ENCODE results near the gene ZDHHC12.
A peak's percentile ranks its signal among the peaks of the same experiment; 100 is the strongest.
"Not testable (repeated sequence)": the region's sequence is repeated elsewhere in the genome, so short reads cannot be mapped to it uniquely, and the experiment has no call there.

Gene ZDHHC12

GRCh38 chr9:128712451-128713410 is 11.2 kb downstream of the ZDHHC12 start:
- DNase-seq (ENCODE audit: insufficient read length, low spot score), result no peak

GRCh38 chr9:128707446-128707845 is 16.5 kb downstream of the ZDHHC12 start:
- DNase-seq (ENCODE audit: insufficient read length, low spot score), result no peak
- FAIRE-seq, result no peak

More at GRCh38 chr9:128712451-128713410, 11.2 kb downstream of the ZDHHC12 start:
- no peak for FAIRE-seq

- DNase-seq (ENCODE audit: insufficient read length, low spot score) (no peak), FAIRE-seq (no peak)
Observed at GRCh38 chr9:128706671-128707381, 17.1 kb downstream of the ZDHHC12 start.

GRCh38 chr9:128706045-128706444 is 17.9 kb downstream of the ZDHHC12 start:
- FAIRE-seq, result no peak
- no peak for DNase-seq (ENCODE audit: insufficient read length, low spot score)

- FAIRE-seq, result no peak
- DNase-seq (ENCODE audit: insufficient read length, low spot score), result no peak
Observed at GRCh38 chr9:128705051-128705965, 18.6 kb downstream of the ZDHHC12 start.

- DNase-seq (ENCODE audit: insufficient read length, low spot score), result no peak
- FAIRE-seq, result no peak
Observed at GRCh38 chr9:128704356-128704670, 19.6 kb downstream of the ZDHHC12 start.

GRCh38 chr9:128703616-128704355 is 20.1 kb downstream of the ZDHHC12 start:
- no peak for FAIRE-seq
- DNase-seq (ENCODE audit: insufficient read length, low spot score), result no peak

GRCh38 chr9:128702949-128703615 is 20.8 kb downstream of the ZDHHC12 start:
- DNase-seq (ENCODE audit: insufficient read length, low spot score) (peak; percentile 66), FAIRE-seq (no peak)

- no peak for FAIRE-seq
- peak; percentile 95 for DNase-seq (ENCODE audit: insufficient read length, low spot score)
Observed at GRCh38 chr9:128702445-128702948, 21.4 kb downstream of the ZDHHC12 start, which contains the start of gene PKN3. TSS of gene PKN3 (plus strand) at chr9:128702503. CDS start at chr9:128702916, 413 bp downstream.

GRCh38 chr9:128701227-128701854 is 22.6 kb downstream of the ZDHHC12 start:
- FAIRE-seq, result no peak
- DNase-seq (ENCODE audit: insufficient read length, low spot score), result no peak

GRCh38 chr9:128699096-128699795 is 24.7 kb downstream of the ZDHHC12 start:
- not testable (repeated sequence) for DNase-seq (ENCODE audit: insufficient read length, low spot score); FAIRE-seq

- FAIRE-seq (no peak), DNase-seq (ENCODE audit: insufficient read length, low spot score) (no peak)
Observed at GRCh38 chr9:128696923-128697707, 26.8 kb downstream of the ZDHHC12 start.

GRCh38 chr9:128694344-128694743 is 29.6 kb downstream of the ZDHHC12 start:
- FAIRE-seq (peak; percentile 35), DNase-seq (ENCODE audit: insufficient read length, low spot score) (no peak)

- not testable (repeated sequence) for FAIRE-seq; DNase-seq (ENCODE audit: insufficient read length, low spot score)
Observed at GRCh38 chr9:128693738-128694137, 30.2 kb downstream of the ZDHHC12 start.

GRCh38 chr9:128690684-128691034 is 33.3 kb downstream of the ZDHHC12 start:
- DNase-seq (ENCODE audit: insufficient read length, low spot score) (no peak), FAIRE-seq (no peak)

GRCh38 chr9:128689820-128690683 is 33.9 kb downstream of the ZDHHC12 start:
- peak; percentile 70 for DNase-seq (ENCODE audit: insufficient read length, low spot score)

More at GRCh38 chr9:128689820-128690683, 33.9 kb downstream of the ZDHHC12 start:
- FAIRE-seq, result no peak

Measured in GM19239 (cell line).